ENCODE measurements around the gene KLHL3.

Gene KLHL3

GRCh38 chr5:137611794-137612435 is 124.0 kb downstream of the KLHL3 start:
- no peaks in the 10 kb centered on the region for H3F3A ChIP-seq (ENCODE audit: insufficient read depth)
- no peaks in the 10 kb centered on the region for H3K27me3 ChIP-seq (ENCODE audit: low read length)
- H3K4me2 ChIP-seq (ENCODE audit: low read depth, low read length, poor library complexity, severe bottlenecking), result no peak overlapping the region
- no peak overlapping the region for H3K27ac ChIP-seq (ENCODE audit: low read depth, low read length)
- H3K36me3 ChIP-seq (ENCODE audit: low read length), result no peaks in the 10 kb centered on the region
- TF ChIP-seq CTCF (IDR thresholded peaks at IDR 0.05; ENCODE audit: insufficient read depth, low read length, poor library complexity, severe bottlenecking) (no peak), EZH2phosphoT487 (conservative IDR thresholded peaks at IDR 0.05; ENCODE audit: low read length) (no peak)
- H3K9ac ChIP-seq (ENCODE audit: low read length), result no peak overlapping the region
- no peak overlapping the region for H3K4me3 ChIP-seq (ENCODE audit: insufficient read depth, low read length, poor library complexity, severe bottlenecking)
- H3K9me2 ChIP-seq (replicated peaks; ENCODE audit: insufficient read depth, low read length), result no peaks in the 10 kb centered on the region
- no peaks in the 10 kb centered on the region for H3K9me3 ChIP-seq (ENCODE audit: insufficient read depth, low read length)
- H2AFZ ChIP-seq (ENCODE audit: low read depth, low read length, severe bottlenecking), result no peak overlapping the region
- H3K79me2 ChIP-seq (ENCODE audit: insufficient read depth, low read length), result no peaks in the 10 kb centered on the region
- no peaks in the 10 kb centered on the region for H4K20me1 ChIP-seq (ENCODE audit: low read depth, low read length)

- Histone ChIP-seq H3K27ac (ENCODE audit: low read depth, low read length) (no peak overlapping the region), H3K9me2 (replicated peaks; ENCODE audit: insufficient read depth, low read length) (no peaks in the 10 kb centered on the region), H3K4me3 (ENCODE audit: insufficient read depth, low read length, poor library complexity, severe bottlenecking) (no peak overlapping the region), H3K36me3 (ENCODE audit: low read length) (no peaks in the 10 kb centered on the region), H3K79me2 (ENCODE audit: insufficient read depth, low read length) (no peaks in the 10 kb centered on the region), H3K9me3 (ENCODE audit: insufficient read depth, low read length) (no peaks in the 10 kb centered on the region), H4K20me1 (ENCODE audit: low read depth, low read length) (no peaks in the 10 kb centered on the region), H3K4me2 (ENCODE audit: low read depth, low read length, poor library complexity, severe bottlenecking) (no peak overlapping the region), H3K27me3 (ENCODE audit: low read length) (no peaks in the 10 kb centered on the region), H2AFZ (ENCODE audit: low read depth, low read length, severe bottlenecking) (no peak overlapping the region), H3K9ac (ENCODE audit: low read length) (no peak overlapping the region), H3F3A (ENCODE audit: insufficient read depth) (no peaks in the 10 kb centered on the region)
- TF ChIP-seq EZH2phosphoT487 (conservative IDR thresholded peaks at IDR 0.05; ENCODE audit: low read length), result no peak
- TF ChIP-seq CTCF (IDR thresholded peaks at IDR 0.05; ENCODE audit: insufficient read depth, low read length, poor library complexity, severe bottlenecking), result no peak
Observed at GRCh38 chr5:137611011-137611580, 124.8 kb downstream of the KLHL3 start.

GRCh38 chr5:137610598-137610997 is 125.3 kb downstream of the KLHL3 start:
- no peak overlapping the region for H3K9ac ChIP-seq (ENCODE audit: low read length)
- no peaks in the 10 kb centered on the region for H3F3A ChIP-seq (ENCODE audit: insufficient read depth)
- no peak for TF ChIP-seq CTCF (IDR thresholded peaks at IDR 0.05; ENCODE audit: insufficient read depth, low read length, poor library complexity, severe bottlenecking)
- no peak for TF ChIP-seq EZH2phosphoT487 (conservative IDR thresholded peaks at IDR 0.05; ENCODE audit: low read length)
- H3K9me2 ChIP-seq (replicated peaks; ENCODE audit: insufficient read depth, low read length), result no peaks in the 10 kb centered on the region
- H4K20me1 ChIP-seq (ENCODE audit: low read depth, low read length), result no peaks in the 10 kb centered on the region
- no peaks in the 10 kb centered on the region for H3K9me3 ChIP-seq (ENCODE audit: insufficient read depth, low read length)
- no peaks in the 10 kb centered on the region for H3K27me3 ChIP-seq (ENCODE audit: low read length)
- no peak overlapping the region for H3K4me3 ChIP-seq (ENCODE audit: insufficient read depth, low read length, poor library complexity, severe bottlenecking)
- H3K27ac ChIP-seq (ENCODE audit: low read depth, low read length), result no peak overlapping the region
- H3K79me2 ChIP-seq (ENCODE audit: insufficient read depth, low read length), result no peaks in the 10 kb centered on the region
- no peak overlapping the region for H2AFZ ChIP-seq (ENCODE audit: low read depth, low read length, severe bottlenecking)
- H3K4me2 ChIP-seq (ENCODE audit: low read depth, low read length, poor library complexity, severe bottlenecking), result no peak overlapping the region
- H3K36me3 ChIP-seq (ENCODE audit: low read length), result no peaks in the 10 kb centered on the region
